Stimulated activated effector memory CD8-positive, alpha-beta T cell treated with anti-CD3 and anti-CD28 coated beads, Interleukin-12 subunit alpha, Interleukin-12 subunit beta, amount 100 ng/mL, for 72 hours (primary cell): ENCODE measurements around the gene TXN2.
"Not testable (repeated sequence)": the region's sequence is repeated elsewhere in the genome, so short reads cannot be mapped to it uniquely, and the experiment has no call there.

ENCODE experiments used
- ATAC-seq: fragments of 150-1000 bp; cut with Tn5 transposase; 2 replicates; pipeline ENCODE4 v1.10.0; 2021
- DNase-seq, 2 donors: peaks; one replicate each; pipeline ENCODE4 v3.0.0; 2021 to 2022; ENCODE audit warnings: low spot score in 2 of 2
- H3K27ac Mint-ChIP-seq: one replicate; pipeline ENCODE4 v1.8.0; 2022; ENCODE audit warnings: mild to moderate bottlenecking, mixed read lengths
- H3K36me3 Mint-ChIP-seq: one replicate; pipeline ENCODE4 v1.8.0; 2022; ENCODE audit warnings: mild to moderate bottlenecking, mixed read lengths
- H3K4me1 Mint-ChIP-seq: one replicate; pipeline ENCODE4 v1.8.0; 2022; ENCODE audit warnings: mixed read lengths
- H3K4me3 Mint-ChIP-seq: one replicate; pipeline ENCODE4 v1.8.0; 2022; ENCODE audit warnings: mild to moderate bottlenecking, mixed read lengths
- H3K9me3 Mint-ChIP-seq: one replicate; pipeline ENCODE4 v1.8.0; 2022; ENCODE audit warnings: mixed read lengths

TXN2 gene

DNA sequence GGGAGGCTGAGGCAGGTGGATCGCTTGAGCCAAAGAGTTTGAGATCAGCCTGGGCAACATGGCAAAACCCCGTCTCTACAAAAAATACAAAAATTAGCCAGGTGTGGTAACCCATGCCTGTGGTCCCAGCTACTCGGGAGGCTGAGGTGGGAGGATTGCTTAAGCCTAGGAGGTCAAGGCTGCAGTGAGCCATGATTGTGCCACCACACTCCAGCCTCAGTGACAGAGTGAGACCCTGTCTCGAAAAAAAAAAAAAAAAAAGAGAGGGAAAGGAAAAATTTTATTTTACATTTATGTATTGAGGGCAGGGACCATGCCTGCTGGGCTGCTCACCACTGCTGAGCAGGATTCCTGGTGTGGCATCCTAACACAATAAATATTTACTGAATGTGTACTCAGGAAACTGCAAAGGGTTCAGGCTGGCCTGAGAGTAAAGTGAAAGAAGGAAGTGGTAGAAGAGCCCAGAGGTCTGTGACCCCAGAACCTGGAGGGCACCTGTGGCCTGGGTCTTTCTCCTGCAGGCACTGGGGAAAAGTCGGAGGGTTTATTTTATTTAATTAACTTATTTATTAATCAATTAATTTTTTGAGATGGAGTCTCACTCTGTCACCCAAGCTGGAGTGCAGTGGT is 28.3 kb downstream of the TXN2 start:
- Mint-ChIP-seq H3K27ac (peak overlapping the region; percentile 94), H3K4me1 (peaks cover 46% of the 10 kb centered on the region), H3K4me3 (peak overlapping the region; percentile 56)
- not testable (repeated sequence) for DNase-seq, ATAC-seq, H3K9me3 Mint-ChIP-seq, H3K36me3 Mint-ChIP-seq

- Mint-ChIP-seq H3K4me1 (peaks cover 50% of the 10 kb centered on the region), H3K36me3 (peaks cover 8% of the 10 kb centered on the region), H3K27ac (peak overlapping the region; percentile 94), H3K4me3 (peak overlapping the region; percentile 56), H3K9me3 (no peaks in the 10 kb centered on the region)
- ATAC-seq (peak; percentile 39), DNase-seq (no peak)
These were observed 29.0 kb downstream of the TXN2 start for GRCh38 chr22:36452250-36452977.

GRCh38 chr22:36450923-36451322 is 30.5 kb downstream of the TXN2 start:
- Mint-ChIP-seq H3K4me1 (peaks cover 45% of the 10 kb centered on the region), H3K27ac (peak overlapping the region; percentile 94), H3K4me3 (peak overlapping the region; percentile 56)
- not testable (repeated sequence) for H3K9me3 Mint-ChIP-seq, DNase-seq, H3K36me3 Mint-ChIP-seq, ATAC-seq

- no peak for DNase-seq
- H3K27ac Mint-ChIP-seq: peak overlapping the region; percentile 61
These were observed 31.8 kb downstream of the TXN2 start for GRCh38 chr22:36449596-36450175.

GRCh38 chr22:36447632-36448031 is 33.8 kb downstream of the TXN2 start:
- DNase-seq (no peak), ATAC-seq (no peak)
- Mint-ChIP-seq H3K4me3 (no peak overlapping the region), H3K4me1 (peaks cover 24% of the 10 kb centered on the region), H3K36me3 (peaks cover 8% of the 10 kb centered on the region), H3K9me3 (no peaks in the 10 kb centered on the region), H3K27ac (peak overlapping the region; percentile 56)

More at GRCh38 chr22:36449596-36450175, 31.8 kb downstream of the TXN2 start:
- peaks cover 8% of the 10 kb centered on the region for H3K36me3 Mint-ChIP-seq
- peaks cover 40% of the 10 kb centered on the region for H3K4me1 Mint-ChIP-seq
- H3K9me3 Mint-ChIP-seq: no peaks in the 10 kb centered on the region
- no peak for ATAC-seq
- H3K4me3 Mint-ChIP-seq: no peak overlapping the region

DNA sequence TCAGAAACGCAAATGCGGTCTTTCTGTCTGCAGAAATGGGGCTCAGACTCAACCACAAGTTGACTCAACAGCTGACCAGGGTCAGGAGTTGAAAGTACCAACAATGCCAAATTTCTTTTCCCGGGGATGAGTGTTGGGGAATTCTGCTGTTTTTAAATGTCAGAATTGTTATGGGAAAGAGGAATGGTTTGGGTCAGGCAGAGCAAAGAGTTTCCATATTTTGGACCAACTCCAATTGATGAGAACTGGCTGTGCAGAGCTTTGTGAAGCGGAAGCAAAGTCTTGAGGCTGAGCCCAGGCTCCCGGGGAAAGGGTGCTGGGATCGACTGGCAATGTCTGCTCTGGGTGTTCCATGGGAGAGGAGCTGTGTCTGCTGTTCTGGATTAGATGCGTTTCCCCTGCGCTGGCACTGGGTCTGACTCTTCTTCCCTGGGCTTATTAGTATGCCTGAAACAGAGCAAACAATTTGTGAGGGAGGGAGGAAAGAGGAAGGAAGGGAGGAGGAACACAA is 36.2 kb downstream of the TXN2 start:
- Mint-ChIP-seq H3K4me3 (no peak overlapping the region), H3K27ac (no peak overlapping the region), H3K4me1 (peaks cover 19% of the 10 kb centered on the region)

GRCh38 chr22:36443198-36443770 is 38.2 kb downstream of the TXN2 start:
- Mint-ChIP-seq H3K4me3 (no peak overlapping the region), H3K27ac (peak overlapping the region; percentile 76), H3K4me1 (peaks cover 20% of the 10 kb centered on the region), H3K36me3 (no peaks in the 10 kb centered on the region), H3K9me3 (no peaks in the 10 kb centered on the region)
- ATAC-seq (no peak), DNase-seq (no peak)

More for the DNA sequence above, 36.2 kb downstream of the TXN2 start:
- H3K36me3 Mint-ChIP-seq: no peaks in the 10 kb centered on the region
- H3K9me3 Mint-ChIP-seq: no peaks in the 10 kb centered on the region
- no peak for ATAC-seq
- no peak for DNase-seq

- DNase-seq (no peak), ATAC-seq (no peak)
- Mint-ChIP-seq H3K4me3 (no peak overlapping the region), H3K27ac (no peak overlapping the region), H3K4me1 (peaks cover 19% of the 10 kb centered on the region), H3K9me3 (no peaks in the 10 kb centered on the region), H3K36me3 (no peaks in the 10 kb centered on the region)
These were observed 38.8 kb downstream of the TXN2 start for GRCh38 chr22:36442506-36443197.

DNA sequence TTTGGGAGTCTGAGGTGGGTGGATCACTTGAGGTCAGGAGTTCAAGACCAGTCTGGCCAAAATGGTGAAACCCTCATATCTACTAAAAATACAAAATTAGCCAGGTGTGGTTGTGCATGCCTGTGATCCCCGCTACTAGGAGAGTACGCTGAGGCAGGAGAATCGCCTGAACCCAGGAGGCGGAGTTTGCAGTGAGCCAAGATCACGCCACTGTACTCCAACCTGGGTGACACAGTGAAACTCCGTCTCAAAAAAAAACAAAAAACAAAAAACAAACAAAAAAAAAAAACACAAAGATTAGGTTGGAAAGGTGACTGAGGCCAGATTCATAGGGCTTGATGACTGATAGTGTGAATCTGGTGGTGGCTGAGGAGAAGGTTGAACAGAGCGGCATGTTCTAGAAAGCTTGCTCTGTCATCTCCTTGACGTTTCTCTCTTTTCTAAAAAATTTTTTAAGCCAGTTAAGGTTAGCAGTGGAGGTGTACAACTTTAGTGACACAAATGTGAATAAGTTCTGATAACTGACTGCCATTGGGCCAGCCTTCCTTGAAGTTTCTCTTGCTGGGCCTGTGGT is 40.9 kb downstream of the TXN2 start:
- no peak overlapping the region for H3K4me3 Mint-ChIP-seq
- peaks cover 26% of the 10 kb centered on the region for H3K4me1 Mint-ChIP-seq
- no peaks in the 10 kb centered on the region for H3K9me3 Mint-ChIP-seq
- DNase-seq: no peak
- peak overlapping the region; percentile 20 for H3K27ac Mint-ChIP-seq
- ATAC-seq: peak; percentile 76
- peaks cover 6% of the 10 kb centered on the region for H3K36me3 Mint-ChIP-seq

- H3K36me3 Mint-ChIP-seq: peaks cover 12% of the 10 kb centered on the region
- ATAC-seq (peak; percentile 49), DNase-seq (no peak)
- peak overlapping the region; percentile 20 for H3K27ac Mint-ChIP-seq
- H3K4me1 Mint-ChIP-seq: peaks cover 34% of the 10 kb centered on the region
- no peaks in the 10 kb centered on the region for H3K9me3 Mint-ChIP-seq
- H3K4me3 Mint-ChIP-seq: no peak overlapping the region
These were observed 41.8 kb downstream of the TXN2 start for GRCh38 chr22:36439481-36440271.

- H3K4me1 Mint-ChIP-seq: peaks cover 39% of the 10 kb centered on the region
- DNase-seq (peak in 1 of 2 donors; percentile 68), ATAC-seq (peak; percentile 84)
- peak overlapping the region; percentile 55 for H3K4me3 Mint-ChIP-seq
- no peaks in the 10 kb centered on the region for H3K9me3 Mint-ChIP-seq
- H3K27ac Mint-ChIP-seq: peak overlapping the region; percentile 88
- H3K36me3 Mint-ChIP-seq: peaks cover 12% of the 10 kb centered on the region
These were observed 45.7 kb downstream of the TXN2 start for GRCh38 chr22:36435516-36436415.

GRCh38 chr22:36433318-36434231 is 47.9 kb downstream of the TXN2 start:
- Mint-ChIP-seq H3K9me3 (no peaks in the 10 kb centered on the region), H3K4me3 (no peak overlapping the region), H3K36me3 (peaks cover 12% of the 10 kb centered on the region), H3K4me1 (peaks cover 26% of the 10 kb centered on the region), H3K27ac (peak overlapping the region; percentile 63)
- ATAC-seq (no peak), DNase-seq (no peak)
